Fibroblast of lung (primary cell): ENCODE results near the gene OR2AJ1.

Experiments used
- CTCF ChIP-seq, 2 donors: IDR thresholded peaks in 1 of 2; conservative IDR thresholded peaks in 1 of 2; 1 replicate in 1 of 2; 2 replicates in 1 of 2; pipeline ENCODE4 v1.5.1; 2011 to 2012; ENCODE audit warnings: low read length in 2 of 2, control low read depth in 1 of 2, inconsistent platforms in 1 of 2, low read depth in 1 of 2, mild to moderate bottlenecking in 1 of 2
- EZH2 ChIP-seq: IDR thresholded peaks from 2 replicates; pipeline ENCODE4 v1.5.1; 2012; ENCODE audit warnings: low read length, control low read depth, mild to moderate bottlenecking; ENCODE audit errors: missing control alignments

GRCh38 chr1:247883346-247883745, 41.3 kb upstream of the OR2AJ1 start:
- TF ChIP-seq CTCF (conservative IDR thresholded peaks at IDR 0.05 in 1 of 2, IDR thresholded peaks at IDR 0.05 in 1 of 2; ENCODE audit: low read depth in 1 of 2, low read length in 2 of 2) = no peak
- TF ChIP-seq EZH2 = no peak
